ENCODE data around the gene ANKS6. TPM values are rescaled to one million over a fixed set of nuclear protein-coding genes. Genes with fewer than 3 reads are reported as not detected.

The ANKS6 gene
- total RNA-seq, 1 experiment from 2014 or later: 21.1 TPM

DNA sequence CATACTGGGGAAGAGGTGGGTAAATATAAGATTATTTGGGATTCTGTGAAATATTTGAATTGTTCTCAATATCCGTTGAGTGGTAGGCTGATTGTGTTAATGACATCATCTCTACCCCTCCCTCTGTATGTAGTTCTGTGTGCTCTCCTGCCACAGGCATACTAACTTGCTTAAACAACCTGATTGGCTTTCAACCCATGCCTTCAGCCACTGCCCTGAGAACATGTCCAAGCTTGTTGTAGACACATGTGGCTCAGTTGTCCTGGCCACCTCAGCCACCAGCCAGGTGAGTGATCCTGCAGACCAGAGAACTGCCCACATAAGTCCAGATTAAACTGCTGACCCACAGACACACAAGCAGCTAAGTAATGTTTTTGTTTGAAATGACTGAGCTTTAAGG lies 31.1 kb downstream of the ANKS6 start:
- no TSS peak for BruUV-seq (replicated peaks)
- H3K4me3 ChIP-seq (ENCODE audit: low read depth, low read length): no peak overlapping the region
- ChIA-PET CTCF (no interaction called here), POLR2A (no interaction called here)
- no peaks in the 10 kb centered on the region for H3K9me3 ChIP-seq
- H3K9me3 Mint-ChIP-seq (ENCODE audit: unreplicated experiment): no peaks in the 10 kb centered on the region
- H3K4me3 Mint-ChIP-seq (ENCODE audit: unreplicated experiment): no peak overlapping the region
- no peaks in the 10 kb centered on the region for H3K4me1 Mint-ChIP-seq (ENCODE audit: low read depth, unreplicated experiment)
- H3K27me3 ChIP-seq (replicated peaks; ENCODE audit: control insufficient read depth, insufficient read depth, low read length): no peaks in the 10 kb centered on the region
- no peaks in the 10 kb centered on the region for H3K36me3 ChIP-seq (ENCODE audit: control insufficient read depth, insufficient read depth, low read length)
- DNase-seq: no peak
- H3K4me1 ChIP-seq: no peaks in the 10 kb centered on the region
- no peak overlapping the region for H3K27ac Mint-ChIP-seq (ENCODE audit: unreplicated experiment)
- intact Hi-C loops (cut with micrococcal nuclease; ENCODE audit: unreplicated experiment): no loop called here
- TF ChIP-seq, protein P1, sequence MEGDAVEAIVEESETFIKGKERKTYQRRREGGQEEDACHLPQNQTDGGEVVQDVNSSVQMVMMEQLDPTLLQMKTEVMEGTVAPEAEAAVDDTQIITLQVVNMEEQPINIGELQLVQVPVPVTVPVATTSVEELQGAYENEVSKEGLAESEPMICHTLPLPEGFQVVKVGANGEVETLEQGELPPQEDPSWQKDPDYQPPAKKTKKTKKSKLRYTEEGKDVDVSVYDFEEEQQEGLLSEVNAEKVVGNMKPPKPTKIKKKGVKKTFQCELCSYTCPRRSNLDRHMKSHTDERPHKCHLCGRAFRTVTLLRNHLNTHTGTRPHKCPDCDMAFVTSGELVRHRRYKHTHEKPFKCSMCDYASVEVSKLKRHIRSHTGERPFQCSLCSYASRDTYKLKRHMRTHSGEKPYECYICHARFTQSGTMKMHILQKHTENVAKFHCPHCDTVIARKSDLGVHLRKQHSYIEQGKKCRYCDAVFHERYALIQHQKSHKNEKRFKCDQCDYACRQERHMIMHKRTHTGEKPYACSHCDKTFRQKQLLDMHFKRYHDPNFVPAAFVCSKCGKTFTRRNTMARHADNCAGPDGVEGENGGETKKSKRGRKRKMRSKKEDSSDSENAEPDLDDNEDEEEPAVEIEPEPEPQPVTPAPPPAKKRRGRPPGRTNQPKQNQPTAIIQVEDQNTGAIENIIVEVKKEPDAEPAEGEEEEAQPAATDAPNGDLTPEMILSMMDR (IDR thresholded peaks at IDR 0.05; ENCODE audit: insufficient read depth in 1 of 2, low read depth in 1 of 2, low read length in 1 of 2, severe bottlenecking in 1 of 2, unreplicated experiment in 1 of 2): no peak
- H3K27me3 Mint-ChIP-seq (ENCODE audit: insufficient read depth, unreplicated experiment): no peaks in the 10 kb centered on the region
- no peaks in the 10 kb centered on the region for H3K36me3 Mint-ChIP-seq (ENCODE audit: insufficient read depth, unreplicated experiment)

DNA sequence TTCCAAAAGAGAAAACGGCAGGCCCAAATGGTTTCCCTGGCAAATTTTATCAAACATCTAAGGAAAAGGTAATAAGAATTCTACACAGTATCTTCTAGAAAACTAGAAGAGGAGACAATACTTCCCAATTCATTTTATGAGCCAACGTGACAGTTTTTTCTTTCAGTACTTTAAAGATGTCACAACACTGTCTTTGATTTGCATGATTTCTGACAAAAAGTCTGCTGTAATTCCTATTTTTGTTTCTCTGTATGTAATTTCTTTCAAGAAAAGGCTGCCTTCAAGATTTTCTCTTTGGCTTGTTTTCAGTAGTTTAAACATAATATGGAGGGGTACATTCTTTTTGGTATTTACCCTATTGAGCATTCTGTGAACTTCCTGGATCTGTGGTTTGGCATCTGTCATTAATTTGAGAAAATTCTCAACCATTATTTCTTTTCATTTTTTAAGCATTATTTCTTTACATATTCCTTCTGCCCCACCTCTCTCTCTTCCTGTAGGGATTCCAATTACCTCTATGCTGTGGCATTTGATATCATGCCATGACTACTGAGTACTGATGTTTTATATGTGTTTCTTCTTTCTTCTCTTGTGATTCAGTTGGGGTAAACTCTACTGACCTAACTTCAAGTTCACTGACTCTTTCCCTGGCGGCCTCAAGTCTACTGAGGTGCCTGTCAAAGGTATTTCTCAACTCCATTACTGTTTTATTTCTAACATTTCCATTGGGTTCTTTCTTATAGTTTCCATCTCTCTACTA lies 32.2 kb downstream of the ANKS6 start:
- Mint-ChIP-seq H3K9me3 (ENCODE audit: unreplicated experiment) (peaks cover 5% of the 10 kb centered on the region), H3K27ac (ENCODE audit: unreplicated experiment) (no peak overlapping the region), H3K4me1 (ENCODE audit: low read depth, unreplicated experiment) (no peaks in the 10 kb centered on the region), H3K36me3 (ENCODE audit: insufficient read depth, unreplicated experiment) (no peaks in the 10 kb centered on the region), H3K4me3 (ENCODE audit: unreplicated experiment) (no peak overlapping the region), H3K27me3 (ENCODE audit: insufficient read depth, unreplicated experiment) (no peaks in the 10 kb centered on the region)
- TF ChIP-seq, protein P1 (IDR thresholded peaks at IDR 0.05; ENCODE audit: insufficient read depth in 1 of 2, low read depth in 1 of 2, low read length in 1 of 2, severe bottlenecking in 1 of 2, unreplicated experiment in 1 of 2): no peak
- intact Hi-C loops (cut with micrococcal nuclease; ENCODE audit: unreplicated experiment): no loop called here
- BruUV-seq (replicated peaks): no TSS peak
- CTCF ChIA-PET: no interaction called here
- Histone ChIP-seq H3K4me3 (ENCODE audit: low read depth, low read length) (no peak overlapping the region), H3K27me3 (replicated peaks; ENCODE audit: control insufficient read depth, insufficient read depth, low read length) (no peaks in the 10 kb centered on the region), H3K9me3 (no peaks in the 10 kb centered on the region), H3K4me1 (no peaks in the 10 kb centered on the region), H3K36me3 (ENCODE audit: control insufficient read depth, insufficient read depth, low read length) (no peaks in the 10 kb centered on the region)
- DNase-seq: no peak
- POLR2A ChIA-PET: no interaction called here

DNA sequence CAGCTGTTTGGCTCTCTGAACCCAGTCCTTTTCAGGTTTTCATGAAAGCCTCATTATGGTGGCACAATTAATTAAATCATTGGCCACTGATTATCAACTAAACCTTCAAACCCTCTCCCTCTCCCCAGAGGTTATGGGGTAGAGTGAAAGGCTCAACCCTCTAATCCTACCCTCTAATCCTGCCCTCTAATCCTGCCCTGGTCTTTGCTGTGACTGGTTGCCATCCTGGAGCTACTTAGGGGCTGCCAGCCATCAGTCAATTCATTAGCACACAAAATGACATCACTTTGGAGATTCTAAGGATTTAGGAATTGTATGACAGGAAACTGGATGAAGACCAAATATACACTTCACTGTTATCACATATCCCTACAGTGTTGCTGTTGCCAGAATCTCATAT lies 36.1 kb downstream of the ANKS6 start:
- Histone ChIP-seq H3K36me3 (ENCODE audit: control insufficient read depth, insufficient read depth, low read length) (no peaks in the 10 kb centered on the region), H3K4me3 (ENCODE audit: low read depth, low read length) (no peak overlapping the region), H3K27me3 (replicated peaks; ENCODE audit: control insufficient read depth, insufficient read depth, low read length) (no peaks in the 10 kb centered on the region), H3K4me1 (no peaks in the 10 kb centered on the region), H3K9me3 (no peaks in the 10 kb centered on the region)
- Mint-ChIP-seq H3K27me3 (ENCODE audit: insufficient read depth, unreplicated experiment) (no peaks in the 10 kb centered on the region), H3K36me3 (ENCODE audit: insufficient read depth, unreplicated experiment) (no peaks in the 10 kb centered on the region), H3K27ac (ENCODE audit: unreplicated experiment) (no peak overlapping the region), H3K4me3 (ENCODE audit: unreplicated experiment) (no peak overlapping the region), H3K4me1 (ENCODE audit: low read depth, unreplicated experiment) (no peaks in the 10 kb centered on the region), H3K9me3 (ENCODE audit: unreplicated experiment) (peaks cover 19% of the 10 kb centered on the region)
- no TSS peak for BruUV-seq (replicated peaks)
- TF ChIP-seq, protein P1 (IDR thresholded peaks at IDR 0.05; ENCODE audit: insufficient read depth in 1 of 2, low read depth in 1 of 2, low read length in 1 of 2, severe bottlenecking in 1 of 2, unreplicated experiment in 1 of 2): no peak
- DNase-seq: no peak
- ChIA-PET CTCF (no interaction called here), POLR2A (no interaction called here)
- intact Hi-C loops (cut with micrococcal nuclease; ENCODE audit: unreplicated experiment): no loop called here

Measured in Caco-2 (cell line).